ENCODE results near the gene SCD. TPM values are rescaled to one million over a fixed set of nuclear protein-coding genes. Genes with fewer than 3 reads are reported as not detected.

Gene SCD
- total and polyA plus RNA-seq, 2 of the 13 experiments (the other 11 are each of a cell fraction or from before 2014, with no cell fraction given) = 492 to 512 TPM

DNA sequence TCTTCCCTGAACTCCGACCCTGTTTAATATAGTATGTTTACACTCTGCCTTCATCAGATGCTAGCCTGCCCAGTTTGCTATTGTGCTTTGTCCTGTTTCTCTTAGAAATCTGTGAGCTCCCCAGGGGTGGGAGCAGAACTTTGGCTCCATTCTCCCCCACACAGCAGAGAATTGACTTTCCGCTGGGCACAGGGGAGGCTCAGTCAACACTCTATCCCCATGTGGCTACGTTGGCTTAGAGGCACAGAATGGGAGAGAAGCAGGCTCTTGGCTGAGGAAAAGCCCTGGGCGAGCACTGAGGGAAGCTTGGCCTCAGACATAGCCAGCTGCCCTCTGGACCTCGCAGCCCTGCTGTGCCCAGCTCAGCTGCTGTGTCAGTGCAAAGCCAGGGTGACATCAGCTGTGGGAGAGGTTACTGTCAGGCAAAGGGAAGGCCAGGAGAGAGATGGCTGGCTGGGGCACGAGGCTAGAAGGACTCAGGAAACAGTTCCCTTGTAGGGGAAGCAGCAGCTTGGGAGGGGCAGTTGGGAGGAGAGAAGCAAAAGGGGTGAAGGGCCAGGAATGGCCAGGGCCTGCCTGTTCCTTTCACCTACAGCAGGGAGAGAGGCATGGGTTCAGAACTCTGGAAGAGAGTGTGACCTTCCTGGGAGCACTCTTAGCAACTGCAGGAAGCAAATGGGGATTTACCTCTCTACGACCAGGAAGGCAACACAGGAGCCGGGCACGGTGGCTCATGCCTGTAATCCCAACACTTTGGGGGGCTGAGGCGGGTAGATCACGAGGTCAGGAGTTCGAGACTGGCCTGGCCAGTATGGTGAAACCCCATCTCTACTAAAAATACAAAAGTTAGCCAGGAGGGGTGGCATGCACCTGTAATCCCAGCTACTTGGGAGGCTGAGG is 5.8 kb upstream of the SCD start (continued):
- TF ChIP-seq TIGD3 (CRISPR knock-in tag; IDR thresholded peaks at IDR 0.05; ENCODE audit: borderline replicate concordance) (no peak), ZFY (CRISPR knock-in tag; IDR thresholded peaks at IDR 0.05) (peak; percentile 29), NCOA1 (CRISPR knock-in tag; IDR thresholded peaks at IDR 0.05) (0 out of 2 replicates have a peak, but pooled peaks have one; percentile 10), ZNF512B (CRISPR knock-in tag; IDR thresholded peaks at IDR 0.05; ENCODE audit: borderline replicate concordance) (peak; percentile 46; the same call in 1 of the 2 replicates), ZNF569 (CRISPR knock-in tag; IDR thresholded peaks at IDR 0.05; ENCODE audit: borderline replicate concordance) (peak; percentile 75; the same call in 1 of the 2 replicates), RXRA (CRISPR knock-in tag; IDR thresholded peaks at IDR 0.05) (peak; percentile 80), ZBTB25 (CRISPR knock-in tag; IDR thresholded peaks at IDR 0.05) (no peak), ATF7-NPFF (CRISPR knock-in tag; IDR thresholded peaks at IDR 0.05; ENCODE audit: low read depth) (0 out of 2 replicates have a peak, but pooled peaks have one; percentile 63), POLR2A (IDR thresholded peaks at IDR 0.05; ENCODE audit: insufficient read depth in 1 of 2, low read depth in 2 of 2, low read length in 2 of 2) (peak in 1 of 2 experiments; percentile 70; a peak in 2 of 4 replicates), SOX6 (IDR thresholded peaks at IDR 0.05) (no peak), SOX6 (CRISPR knock-in tag; IDR thresholded peaks at IDR 0.05) (peak; percentile 84), ZNF354B (CRISPR knock-in tag; IDR thresholded peaks at IDR 0.05) (peak; percentile 13; the same call in 1 of the 2 replicates), SAFB2 (CRISPR knock-in tag; IDR thresholded peaks at IDR 0.05; ENCODE audit: borderline replicate concordance, low read depth) (0 out of 2 replicates have a peak, but pooled peaks have one; percentile 50), HDAC1 (CRISPR knock-in tag; IDR thresholded peaks at IDR 0.05) (peak; percentile 76)
- TF ChIP-seq, protein P1, sequence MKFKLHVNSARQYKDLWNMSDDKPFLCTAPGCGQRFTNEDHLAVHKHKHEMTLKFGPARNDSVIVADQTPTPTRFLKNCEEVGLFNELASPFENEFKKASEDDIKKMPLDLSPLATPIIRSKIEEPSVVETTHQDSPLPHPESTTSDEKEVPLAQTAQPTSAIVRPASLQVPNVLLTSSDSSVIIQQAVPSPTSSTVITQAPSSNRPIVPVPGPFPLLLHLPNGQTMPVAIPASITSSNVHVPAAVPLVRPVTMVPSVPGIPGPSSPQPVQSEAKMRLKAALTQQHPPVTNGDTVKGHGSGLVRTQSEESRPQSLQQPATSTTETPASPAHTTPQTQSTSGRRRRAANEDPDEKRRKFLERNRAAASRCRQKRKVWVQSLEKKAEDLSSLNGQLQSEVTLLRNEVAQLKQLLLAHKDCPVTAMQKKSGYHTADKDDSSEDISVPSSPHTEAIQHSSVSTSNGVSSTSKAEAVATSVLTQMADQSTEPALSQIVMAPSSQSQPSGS (CRISPR knock-in tag; IDR thresholded peaks at IDR 0.05) = 0 out of 2 replicates have a peak, but pooled peaks have one; percentile 27
- TF ChIP-seq, protein P2, sequence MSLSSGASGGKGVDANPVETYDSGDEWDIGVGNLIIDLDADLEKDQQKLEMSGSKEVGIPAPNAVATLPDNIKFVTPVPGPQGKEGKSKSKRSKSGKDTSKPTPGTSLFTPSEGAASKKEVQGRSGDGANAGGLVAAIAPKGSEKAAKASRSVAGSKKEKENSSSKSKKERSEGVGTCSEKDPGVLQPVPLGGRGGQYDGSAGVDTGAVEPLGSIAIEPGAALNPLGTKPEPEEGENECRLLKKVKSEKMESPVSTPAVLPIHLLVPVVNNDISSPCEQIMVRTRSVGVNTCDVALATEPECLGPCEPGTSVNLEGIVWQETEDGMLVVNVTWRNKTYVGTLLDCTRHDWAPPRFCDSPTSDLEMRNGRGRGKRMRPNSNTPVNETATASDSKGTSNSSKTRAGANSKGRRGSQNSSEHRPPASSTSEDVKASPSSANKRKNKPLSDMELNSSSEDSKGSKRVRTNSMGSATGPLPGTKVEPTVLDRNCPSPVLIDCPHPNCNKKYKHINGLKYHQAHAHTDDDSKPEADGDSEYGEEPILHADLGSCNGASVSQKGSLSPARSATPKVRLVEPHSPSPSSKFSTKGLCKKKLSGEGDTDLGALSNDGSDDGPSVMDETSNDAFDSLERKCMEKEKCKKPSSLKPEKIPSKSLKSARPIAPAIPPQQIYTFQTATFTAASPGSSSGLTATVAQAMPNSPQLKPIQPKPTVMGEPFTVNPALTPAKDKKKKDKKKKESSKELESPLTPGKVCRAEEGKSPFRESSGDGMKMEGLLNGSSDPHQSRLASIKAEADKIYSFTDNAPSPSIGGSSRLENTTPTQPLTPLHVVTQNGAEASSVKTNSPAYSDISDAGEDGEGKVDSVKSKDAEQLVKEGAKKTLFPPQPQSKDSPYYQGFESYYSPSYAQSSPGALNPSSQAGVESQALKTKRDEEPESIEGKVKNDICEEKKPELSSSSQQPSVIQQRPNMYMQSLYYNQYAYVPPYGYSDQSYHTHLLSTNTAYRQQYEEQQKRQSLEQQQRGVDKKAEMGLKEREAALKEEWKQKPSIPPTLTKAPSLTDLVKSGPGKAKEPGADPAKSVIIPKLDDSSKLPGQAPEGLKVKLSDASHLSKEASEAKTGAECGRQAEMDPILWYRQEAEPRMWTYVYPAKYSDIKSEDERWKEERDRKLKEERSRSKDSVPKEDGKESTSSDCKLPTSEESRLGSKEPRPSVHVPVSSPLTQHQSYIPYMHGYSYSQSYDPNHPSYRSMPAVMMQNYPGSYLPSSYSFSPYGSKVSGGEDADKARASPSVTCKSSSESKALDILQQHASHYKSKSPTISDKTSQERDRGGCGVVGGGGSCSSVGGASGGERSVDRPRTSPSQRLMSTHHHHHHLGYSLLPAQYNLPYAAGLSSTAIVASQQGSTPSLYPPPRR (CRISPR knock-in tag; IDR thresholded peaks at IDR 0.05; ENCODE audit: borderline replicate concordance) = peak; percentile 34; the same call in 1 of the 2 replicates
